Measurements from ENCODE around the gene TMEM247. TPM values are rescaled to one million over a fixed set of nuclear protein-coding genes. Genes with fewer than 3 reads are reported as not detected.

The TMEM247 gene
- polyA plus RNA-seq, 1 of the 3 experiments (the other 2 are of a cell fraction) = not detected

DNA sequence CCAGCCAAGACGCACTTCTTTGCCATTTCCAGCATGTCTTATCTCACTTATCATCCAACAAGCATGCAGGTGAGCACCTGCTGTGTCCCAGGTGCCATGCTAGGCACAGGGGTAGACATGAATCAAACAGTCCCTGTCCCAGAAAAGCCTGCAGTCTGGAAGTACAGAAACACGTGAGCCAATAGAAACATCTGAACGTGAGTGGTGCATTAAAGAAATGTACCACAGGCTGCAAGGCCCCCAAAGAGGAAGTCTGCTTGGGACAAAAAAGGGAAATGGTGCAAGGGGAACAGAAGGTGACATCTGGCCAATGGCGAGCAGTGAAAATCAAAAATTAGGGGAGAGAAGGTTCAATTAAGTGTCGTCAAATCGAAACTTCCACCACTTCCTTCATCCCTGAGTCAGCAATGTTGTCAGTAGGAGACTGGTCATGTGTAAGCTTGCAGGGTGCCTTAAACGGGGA, 17.6 kb upstream of the TMEM247 start:
- no peaks in the 10 kb centered on the region for H3K27me3 ChIP-seq (ENCODE audit: insufficient read depth)
- H3F3A ChIP-seq (replicated peaks; ENCODE audit: insufficient read depth) = no peaks in the 10 kb centered on the region
- H3K4me3 ChIP-seq (ENCODE audit: low read depth in 2 of 2, low read length in 1 of 2) = no peak overlapping the region; a peak in 1 of 4 replicates
- WGBS (ENCODE audit: low lambda C conversion rate) = 27% methylated on average over 7 of the region's 7 CpGs
- H3K9me3 ChIP-seq = no peaks in the 10 kb centered on the region
- DNase-seq = no peak
- H4K20me1 ChIP-seq (ENCODE audit: insufficient read depth) = no peaks in the 10 kb centered on the region
- no peak for TF ChIP-seq EP300 (IDR thresholded peaks at IDR 0.05; ENCODE audit: borderline replicate concordance in 1 of 2, low read depth in 1 of 2, low read length in 1 of 2)
- TF ChIP-seq MXI1 (IDR thresholded peaks at IDR 0.05; ENCODE audit: low read depth, low read length) = no peak
- TF ChIP-seq, protein P1, sequence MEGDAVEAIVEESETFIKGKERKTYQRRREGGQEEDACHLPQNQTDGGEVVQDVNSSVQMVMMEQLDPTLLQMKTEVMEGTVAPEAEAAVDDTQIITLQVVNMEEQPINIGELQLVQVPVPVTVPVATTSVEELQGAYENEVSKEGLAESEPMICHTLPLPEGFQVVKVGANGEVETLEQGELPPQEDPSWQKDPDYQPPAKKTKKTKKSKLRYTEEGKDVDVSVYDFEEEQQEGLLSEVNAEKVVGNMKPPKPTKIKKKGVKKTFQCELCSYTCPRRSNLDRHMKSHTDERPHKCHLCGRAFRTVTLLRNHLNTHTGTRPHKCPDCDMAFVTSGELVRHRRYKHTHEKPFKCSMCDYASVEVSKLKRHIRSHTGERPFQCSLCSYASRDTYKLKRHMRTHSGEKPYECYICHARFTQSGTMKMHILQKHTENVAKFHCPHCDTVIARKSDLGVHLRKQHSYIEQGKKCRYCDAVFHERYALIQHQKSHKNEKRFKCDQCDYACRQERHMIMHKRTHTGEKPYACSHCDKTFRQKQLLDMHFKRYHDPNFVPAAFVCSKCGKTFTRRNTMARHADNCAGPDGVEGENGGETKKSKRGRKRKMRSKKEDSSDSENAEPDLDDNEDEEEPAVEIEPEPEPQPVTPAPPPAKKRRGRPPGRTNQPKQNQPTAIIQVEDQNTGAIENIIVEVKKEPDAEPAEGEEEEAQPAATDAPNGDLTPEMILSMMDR (IDR thresholded peaks at IDR 0.05) = no peak
- no peak for TF ChIP-seq JUND (IDR thresholded peaks at IDR 0.05)
- TF ChIP-seq NFIC (IDR thresholded peaks at IDR 0.05; ENCODE audit: borderline replicate concordance) = no peak
- no peak for TF ChIP-seq YY1 (IDR thresholded peaks at IDR 0.05; ENCODE audit: low read depth)
- TF ChIP-seq, protein P2, sequence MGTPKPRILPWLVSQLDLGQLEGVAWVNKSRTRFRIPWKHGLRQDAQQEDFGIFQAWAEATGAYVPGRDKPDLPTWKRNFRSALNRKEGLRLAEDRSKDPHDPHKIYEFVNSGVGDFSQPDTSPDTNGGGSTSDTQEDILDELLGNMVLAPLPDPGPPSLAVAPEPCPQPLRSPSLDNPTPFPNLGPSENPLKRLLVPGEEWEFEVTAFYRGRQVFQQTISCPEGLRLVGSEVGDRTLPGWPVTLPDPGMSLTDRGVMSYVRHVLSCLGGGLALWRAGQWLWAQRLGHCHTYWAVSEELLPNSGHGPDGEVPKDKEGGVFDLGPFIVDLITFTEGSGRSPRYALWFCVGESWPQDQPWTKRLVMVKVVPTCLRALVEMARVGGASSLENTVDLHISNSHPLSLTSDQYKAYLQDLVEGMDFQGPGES (IDR thresholded peaks at IDR 0.05; ENCODE audit: low read depth, low read length) = no peak
- TF ChIP-seq RAD21 (IDR thresholded peaks at IDR 0.05; ENCODE audit: low read length) = no peak
- TF ChIP-seq, protein P3, sequence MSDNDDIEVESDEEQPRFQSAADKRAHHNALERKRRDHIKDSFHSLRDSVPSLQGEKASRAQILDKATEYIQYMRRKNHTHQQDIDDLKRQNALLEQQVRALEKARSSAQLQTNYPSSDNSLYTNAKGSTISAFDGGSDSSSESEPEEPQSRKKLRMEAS (IDR thresholded peaks at IDR 0.05; ENCODE audit: low read depth) = no peak
- TF ChIP-seq POLR2AphosphoS5 (IDR thresholded peaks at IDR 0.05; ENCODE audit: low read depth, low read length) = no peak
- no peak for TF ChIP-seq GATA2 (CRISPR knock-in tag; IDR thresholded peaks at IDR 0.05)
- TF ChIP-seq ELF1 (IDR thresholded peaks at IDR 0.05) = no peak
- TF ChIP-seq, protein P4, sequence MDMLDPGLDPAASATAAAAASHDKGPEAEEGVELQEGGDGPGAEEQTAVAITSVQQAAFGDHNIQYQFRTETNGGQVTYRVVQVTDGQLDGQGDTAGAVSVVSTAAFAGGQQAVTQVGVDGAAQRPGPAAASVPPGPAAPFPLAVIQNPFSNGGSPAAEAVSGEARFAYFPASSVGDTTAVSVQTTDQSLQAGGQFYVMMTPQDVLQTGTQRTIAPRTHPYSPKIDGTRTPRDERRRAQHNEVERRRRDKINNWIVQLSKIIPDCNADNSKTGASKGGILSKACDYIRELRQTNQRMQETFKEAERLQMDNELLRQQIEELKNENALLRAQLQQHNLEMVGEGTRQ (IDR thresholded peaks at IDR 0.05; ENCODE audit: borderline replicate concordance, low read depth, low read length) = no peak
- TF ChIP-seq SMC3 (IDR thresholded peaks at IDR 0.05; ENCODE audit: low read depth, low read length) = no peak
- TF ChIP-seq FOSL2 (IDR thresholded peaks at IDR 0.05; ENCODE audit: borderline replicate concordance, low read depth) = no peak
- TF ChIP-seq, protein P5, sequence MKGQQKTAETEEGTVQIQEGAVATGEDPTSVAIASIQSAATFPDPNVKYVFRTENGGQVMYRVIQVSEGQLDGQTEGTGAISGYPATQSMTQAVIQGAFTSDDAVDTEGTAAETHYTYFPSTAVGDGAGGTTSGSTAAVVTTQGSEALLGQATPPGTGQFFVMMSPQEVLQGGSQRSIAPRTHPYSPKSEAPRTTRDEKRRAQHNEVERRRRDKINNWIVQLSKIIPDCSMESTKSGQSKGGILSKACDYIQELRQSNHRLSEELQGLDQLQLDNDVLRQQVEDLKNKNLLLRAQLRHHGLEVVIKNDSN (IDR thresholded peaks at IDR 0.05; ENCODE audit: borderline replicate concordance, low read depth) = no peak
- no peak for TF ChIP-seq FOXJ3 (CRISPR knock-in tag; IDR thresholded peaks at IDR 0.05)
- no peak overlapping the region for H3K27ac ChIP-seq (ENCODE audit: low read depth in 2 of 2, low read length in 1 of 2)
- ChIA-PET POLR2A (no interaction called here), CTCF (interaction anchor here (0.7 to 5.9 kb wide), 31 partner anchors 10 to 490 kb away, joined by 3 to 30 read pairs (median 4); no protein-coding TSS in a partner anchor)
- no peaks in the 10 kb centered on the region for H3K79me2 ChIP-seq (ENCODE audit: insufficient read depth)
- peaks cover 0 to 21% of the 10 kb centered on the region in 2 experiments; a peak in 1 of 4 replicates for H3K4me1 ChIP-seq (ENCODE audit: control insufficient read depth in 1 of 2, insufficient read depth in 2 of 2, low read depth in 1 of 2, low read length in 1 of 2)
- no peak overlapping the region for H2AFZ ChIP-seq (ENCODE audit: low read depth)
- no peaks in the 10 kb centered on the region for H3K9me2 ChIP-seq
- no peak overlapping the region for H3K9ac ChIP-seq
- no peaks in the 10 kb centered on the region for H3K36me3 ChIP-seq (replicated peaks in 1 of 2; ENCODE audit: control insufficient read depth in 1 of 2, insufficient read depth in 2 of 2, low read length in 1 of 2)
- H3K4me2 ChIP-seq = no peak overlapping the region

Measured in SK-N-SH (cell line).